OCI-LY1 (cell line): Measurements from ENCODE around the gene TM4SF4.

Experiments used
- EZH2 ChIP-seq: fragments of 200-600 bp; sonication (generic), shearing (Covaris generic); IDR thresholded peaks from 2 replicates; pipeline ENCODE4 v1.8.0; 2017; ENCODE audit warnings: borderline replicate concordance, mixed run types, mild to moderate bottlenecking, antibody characterized with exemption, low read length, moderate library complexity, mixed read lengths
- TF ChIP-seq, protein P1 (sequence below): fragments of 200-600 bp; sonication (generic), shearing (Covaris generic); IDR thresholded peaks from 2 replicates; pipeline ENCODE4 v1.5.1; 2017; ENCODE audit warnings: mild to moderate bottlenecking, antibody characterized with exemption, low read length, moderate library complexity, mixed read lengths

DNA sequence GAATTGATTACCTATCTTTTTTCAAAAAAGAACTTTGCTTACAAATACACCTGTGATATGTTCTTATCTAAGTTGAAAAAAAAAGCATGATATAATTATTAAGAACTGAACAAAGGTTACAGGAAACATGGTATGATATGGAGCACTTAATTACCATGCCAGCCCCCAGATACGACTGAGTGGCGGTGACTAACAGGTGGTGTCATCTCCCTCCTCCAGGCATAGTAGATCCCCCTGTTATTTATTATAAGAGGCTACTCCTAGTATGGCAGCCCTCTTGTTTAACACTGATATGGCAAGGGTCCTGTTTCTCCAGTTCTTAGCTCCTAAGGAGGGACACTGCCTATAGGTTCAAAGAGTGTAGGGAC is 31.0 kb upstream of the TM4SF4 start:
- TF ChIP-seq, protein P1, sequence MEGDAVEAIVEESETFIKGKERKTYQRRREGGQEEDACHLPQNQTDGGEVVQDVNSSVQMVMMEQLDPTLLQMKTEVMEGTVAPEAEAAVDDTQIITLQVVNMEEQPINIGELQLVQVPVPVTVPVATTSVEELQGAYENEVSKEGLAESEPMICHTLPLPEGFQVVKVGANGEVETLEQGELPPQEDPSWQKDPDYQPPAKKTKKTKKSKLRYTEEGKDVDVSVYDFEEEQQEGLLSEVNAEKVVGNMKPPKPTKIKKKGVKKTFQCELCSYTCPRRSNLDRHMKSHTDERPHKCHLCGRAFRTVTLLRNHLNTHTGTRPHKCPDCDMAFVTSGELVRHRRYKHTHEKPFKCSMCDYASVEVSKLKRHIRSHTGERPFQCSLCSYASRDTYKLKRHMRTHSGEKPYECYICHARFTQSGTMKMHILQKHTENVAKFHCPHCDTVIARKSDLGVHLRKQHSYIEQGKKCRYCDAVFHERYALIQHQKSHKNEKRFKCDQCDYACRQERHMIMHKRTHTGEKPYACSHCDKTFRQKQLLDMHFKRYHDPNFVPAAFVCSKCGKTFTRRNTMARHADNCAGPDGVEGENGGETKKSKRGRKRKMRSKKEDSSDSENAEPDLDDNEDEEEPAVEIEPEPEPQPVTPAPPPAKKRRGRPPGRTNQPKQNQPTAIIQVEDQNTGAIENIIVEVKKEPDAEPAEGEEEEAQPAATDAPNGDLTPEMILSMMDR, result no peak
- TF ChIP-seq EZH2, result no peak
